ENCODE results near the gene STX5.
A peak's percentile ranks its signal among the peaks of the same experiment; 100 is the strongest.
"Not testable (repeated sequence)": the region's sequence is repeated elsewhere in the genome, so short reads cannot be mapped to it uniquely, and the experiment has no call there.

The STX5 gene

DNA sequence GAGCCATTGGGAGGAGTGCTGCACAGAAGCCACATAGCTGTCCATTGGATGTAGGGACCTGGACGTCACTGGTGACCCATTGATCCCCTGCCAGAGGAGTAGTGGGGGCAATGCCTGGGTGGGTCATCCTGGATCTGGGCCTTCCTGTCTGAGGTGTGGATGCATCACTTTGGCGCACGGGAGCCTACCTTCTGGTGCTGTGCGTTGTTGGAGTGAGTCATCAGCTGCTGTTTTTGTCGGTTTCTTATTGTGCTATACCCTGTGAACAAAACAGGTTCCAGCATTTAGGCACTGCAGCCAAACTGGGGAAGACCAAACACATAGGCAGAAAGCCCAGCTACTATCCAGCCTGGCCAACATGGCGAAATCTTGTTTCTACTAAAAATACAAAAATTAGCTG is 57.4 kb downstream of the STX5 start:
- TF ChIP-seq, protein P1, sequence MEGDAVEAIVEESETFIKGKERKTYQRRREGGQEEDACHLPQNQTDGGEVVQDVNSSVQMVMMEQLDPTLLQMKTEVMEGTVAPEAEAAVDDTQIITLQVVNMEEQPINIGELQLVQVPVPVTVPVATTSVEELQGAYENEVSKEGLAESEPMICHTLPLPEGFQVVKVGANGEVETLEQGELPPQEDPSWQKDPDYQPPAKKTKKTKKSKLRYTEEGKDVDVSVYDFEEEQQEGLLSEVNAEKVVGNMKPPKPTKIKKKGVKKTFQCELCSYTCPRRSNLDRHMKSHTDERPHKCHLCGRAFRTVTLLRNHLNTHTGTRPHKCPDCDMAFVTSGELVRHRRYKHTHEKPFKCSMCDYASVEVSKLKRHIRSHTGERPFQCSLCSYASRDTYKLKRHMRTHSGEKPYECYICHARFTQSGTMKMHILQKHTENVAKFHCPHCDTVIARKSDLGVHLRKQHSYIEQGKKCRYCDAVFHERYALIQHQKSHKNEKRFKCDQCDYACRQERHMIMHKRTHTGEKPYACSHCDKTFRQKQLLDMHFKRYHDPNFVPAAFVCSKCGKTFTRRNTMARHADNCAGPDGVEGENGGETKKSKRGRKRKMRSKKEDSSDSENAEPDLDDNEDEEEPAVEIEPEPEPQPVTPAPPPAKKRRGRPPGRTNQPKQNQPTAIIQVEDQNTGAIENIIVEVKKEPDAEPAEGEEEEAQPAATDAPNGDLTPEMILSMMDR (conservative IDR thresholded peaks at IDR 0.05; ENCODE audit: low read depth, low read length): no peak
- DNase-seq (ENCODE audit: low read depth): no peak
- H3K4me3 ChIP-seq (ENCODE audit: low read length): no peak overlapping the region

DNA sequence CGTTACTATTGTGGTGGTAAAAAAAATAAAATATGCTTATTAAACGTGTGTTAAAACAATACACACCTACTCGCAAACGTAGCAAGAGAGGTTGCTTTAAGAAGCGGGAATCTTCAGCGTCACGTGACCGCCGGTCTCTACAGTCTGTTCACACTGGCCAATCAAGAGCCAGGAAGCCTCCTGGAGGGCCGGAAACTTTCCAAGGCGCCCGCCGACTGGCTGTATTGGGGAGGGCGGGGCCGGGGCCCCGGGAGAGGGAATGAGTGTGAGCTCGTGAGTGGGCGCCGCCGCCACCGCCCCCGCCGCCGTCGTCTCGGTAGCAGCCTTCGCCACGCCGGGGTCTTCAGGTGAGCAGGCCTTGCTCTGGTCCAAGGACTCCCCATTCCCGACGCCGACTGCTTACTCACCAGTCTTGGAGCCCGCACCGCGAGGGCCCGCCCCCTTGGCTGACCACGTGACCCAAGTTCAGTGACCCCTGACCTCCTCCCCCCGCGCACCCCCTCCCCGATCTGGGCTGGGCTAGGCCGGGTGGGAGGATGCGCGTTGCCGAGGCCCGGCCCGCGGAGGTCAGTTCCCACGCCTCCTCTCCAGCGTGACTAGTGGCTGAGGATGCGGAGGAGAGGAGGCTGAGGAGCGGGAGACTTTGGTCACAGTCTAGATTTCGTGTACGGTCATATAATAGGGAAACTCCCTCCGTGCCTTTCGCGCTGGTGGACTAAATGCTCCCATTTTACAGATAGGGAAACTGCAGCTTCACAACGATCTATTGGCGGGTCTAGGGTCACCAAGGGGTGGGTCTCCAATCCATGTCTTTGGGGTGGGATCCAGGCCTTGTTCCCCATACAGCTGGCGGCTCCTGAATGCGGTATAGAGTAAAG is 60.5 kb downstream of the STX5 start, which contains the start of gene TAF6L:
TSS of gene TAF6L (plus strand) at position 253 of the 878 bp plus-strand sequence. CDS start 4,388 bp downstream, outside the sequence.
- TF ChIP-seq, protein P1 (conservative IDR thresholded peaks at IDR 0.05; ENCODE audit: low read depth, low read length): no peak
- DNase-seq (ENCODE audit: low read depth): peak; percentile 81

DNA sequence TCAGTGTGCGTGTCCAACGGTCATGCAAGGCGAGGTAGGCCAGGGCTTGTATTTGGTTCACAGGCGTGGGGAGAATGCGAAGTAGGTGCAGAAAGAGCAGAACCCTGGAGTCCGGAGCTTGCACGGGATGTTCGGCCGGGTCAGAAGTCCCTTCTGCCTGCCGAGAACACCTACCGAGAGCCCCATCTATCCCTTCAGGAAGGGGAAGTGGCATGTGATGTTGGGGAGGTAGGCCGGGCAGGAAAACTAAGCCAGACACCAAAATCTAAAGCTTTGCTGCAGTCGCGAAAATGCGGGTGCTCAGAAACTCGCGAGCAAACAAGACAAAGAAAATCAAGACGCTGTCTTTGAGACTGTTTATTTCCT is 61.1 kb downstream of the STX5 start:
- DNase-seq (ENCODE audit: low read depth): no peak
- peak overlapping the region; percentile 76 for H3K4me3 ChIP-seq (ENCODE audit: low read length)
- TF ChIP-seq, protein P1 (conservative IDR thresholded peaks at IDR 0.05; ENCODE audit: low read depth, low read length): no peak

More for the DNA sequence above, 60.5 kb downstream of the STX5 start, which contains the start of gene TAF6L:
- H3K4me3 ChIP-seq (ENCODE audit: low read length): peak within 1 kb of the TSS; percentile 76

DNA sequence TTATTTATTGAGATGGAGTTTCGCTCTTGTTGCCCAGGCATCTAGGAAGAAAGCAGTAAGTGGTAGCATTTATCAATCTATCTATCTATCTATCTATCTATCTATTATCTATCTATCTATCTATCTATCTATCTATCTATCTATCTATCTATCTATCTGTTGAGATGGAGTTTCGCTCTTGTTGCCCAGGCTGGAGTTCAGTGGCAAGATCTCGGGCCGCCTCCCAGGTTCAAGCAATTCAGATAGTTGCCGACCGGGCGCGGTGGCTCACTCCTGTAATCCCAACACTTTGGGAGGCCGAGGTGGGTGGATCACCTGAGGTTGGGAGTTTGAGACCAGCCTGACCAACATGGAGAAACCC is 71.0 kb downstream of the STX5 start:
- peak overlapping the region; percentile 92 for H3K4me3 ChIP-seq (ENCODE audit: low read length)
- not testable (repeated sequence) for DNase-seq (ENCODE audit: low read depth)

DNA sequence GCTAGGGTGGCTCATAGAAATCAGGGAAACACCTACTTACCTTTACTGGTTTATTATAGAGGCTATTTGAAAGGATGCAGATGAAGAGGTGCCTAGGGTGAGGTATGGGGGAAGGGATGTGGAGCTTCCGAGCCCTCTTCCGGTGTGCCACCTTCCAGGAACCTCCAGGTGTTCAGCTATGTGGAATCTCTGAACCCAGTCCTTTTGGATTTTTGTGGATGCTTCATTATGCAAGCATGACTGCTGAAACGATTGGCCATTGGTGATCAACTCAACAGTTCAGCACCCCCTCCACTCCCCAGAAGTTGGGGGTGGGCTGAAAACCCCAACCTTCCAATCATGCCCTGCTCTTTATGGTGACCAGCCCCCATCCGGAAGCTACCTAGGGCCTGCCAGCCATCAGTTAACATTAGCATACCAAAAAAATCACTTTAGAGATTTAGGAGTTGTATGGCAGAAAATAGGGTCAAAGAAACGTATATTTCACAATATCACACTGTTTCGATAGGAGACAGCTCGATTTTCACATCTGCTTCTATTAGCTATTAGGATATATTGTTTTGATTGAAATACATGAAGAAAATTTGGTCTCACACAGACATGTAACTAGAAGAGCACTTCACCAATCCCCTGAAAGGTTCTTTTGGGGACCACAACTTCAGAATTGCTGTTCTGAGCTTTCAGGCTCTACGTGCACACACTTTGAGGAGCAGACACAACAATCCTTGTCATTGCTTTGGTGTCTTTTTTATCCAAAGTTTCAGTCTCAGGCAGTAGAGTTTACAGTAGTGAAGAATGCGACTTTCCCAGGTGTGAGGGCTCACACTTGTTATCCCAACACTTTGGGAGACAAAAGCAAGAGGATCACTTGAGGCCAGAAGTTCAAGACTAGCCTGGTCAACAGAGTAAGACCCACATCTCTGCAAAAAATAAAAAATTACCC is 73.7 kb downstream of the STX5 start:
- no peak for DNase-seq (ENCODE audit: low read depth)
- TF ChIP-seq, protein P1 (conservative IDR thresholded peaks at IDR 0.05; ENCODE audit: low read depth, low read length): no peak
- H3K4me3 ChIP-seq (ENCODE audit: low read length): no peak overlapping the region
